B cell (primary cell): ENCODE results near the gene KRTAP4-7. TPM values are rescaled to one million over a fixed set of nuclear protein-coding genes. Genes with fewer than 3 reads are reported as not detected.

Experiments
- ATAC-seq: fragments of 200-7000 bp; cut with Tn5 transposase; one replicate; pipeline ENCODE4 v1.10.0; 2021; ENCODE audit warnings: low read depth, mild to moderate bottlenecking, moderate number of reproducible peaks, moderate library complexity
- CTCF ChIA-PET: fragments of 350-600 bp; sonication (Branson Sonifier 250); formaldehyde crosslinking; loops from one replicate; lab custom pipeline; 2021; ENCODE audit warnings: antibody characterized with exemption, inconsistent platforms; lab: Charles Lee
- POLR2A ChIA-PET: fragments of 350-600 bp; sonication (Branson Sonifier 250); formaldehyde crosslinking; loops from one replicate; lab custom pipeline; 2021; ENCODE audit warnings: antibody characterized with exemption; lab: Charles Lee
- DNase-seq: peaks from one replicate; pipeline ENCODE4 v3.0.0; 2013
- H2AFZ ChIP-seq: 2 replicates; pipeline ENCODE4 v1.6.1; 2012; ENCODE audit warnings: mild to moderate bottlenecking, low read depth, low read length; ENCODE audit not compliant: insufficient read depth, poor library complexity, severe bottlenecking
- H3K27ac ChIP-seq, 2 donors: 1 replicate in 1 of 2; 2 replicates in 1 of 2; pipeline ENCODE4 v1.5.1; 2012 to 2013; ENCODE audit warnings: low read length in 2 of 2, mild to moderate bottlenecking in 2 of 2, moderate library complexity in 1 of 2
- H3K27me3 ChIP-seq, 4 experiments: fragments of 200-600 bp in 1 of 4; sonication (generic) in 1 of 4; replicated peaks in 1 of 4; 1 replicate in 2 of 4; 2 replicates in 2 of 4; pipeline versions ENCODE4 v1.6.1 to v1.7.0; 2013 to 2016; ENCODE audit warnings: low read length in 3 of 4, mild to moderate bottlenecking in 2 of 4, mixed read lengths in 1 of 4, moderate library complexity in 1 of 4; ENCODE audit not compliant: insufficient read depth in 4 of 4, control insufficient read depth in 3 of 4; ENCODE audit errors: control extremely low read depth in 1 of 4
- H3K36me3 ChIP-seq, 2 experiments: replicated peaks in 1 of 2; 1 replicate in 1 of 2; 2 replicates in 1 of 2; pipeline versions ENCODE4 v1.6.1 to v1.7.1; 2013; ENCODE audit warnings: low read length in 1 of 2; ENCODE audit not compliant: insufficient read depth in 2 of 2, control insufficient read depth in 1 of 2; ENCODE audit errors: control extremely low read depth in 1 of 2, extremely low read depth in 1 of 2
- H3K4me1 ChIP-seq, 2 donors: fragments of 200-600 bp in 1 of 2; sonication (generic) in 1 of 2; 1 replicate in 1 of 2; 2 replicates in 1 of 2; pipeline versions ENCODE4 v1.5.1 to v1.6.1; 2013 to 2017; ENCODE audit warnings: low read length in 2 of 2; ENCODE audit not compliant: control insufficient read depth in 2 of 2, insufficient read depth in 2 of 2
- H3K4me2 ChIP-seq: replicated peaks from 2 replicates; pipeline ENCODE3; 2012; ENCODE audit warnings: mild to moderate bottlenecking, low read depth, low read length; ENCODE audit not compliant: poor library complexity, severe bottlenecking
- H3K4me3 ChIP-seq, 5 experiments: fragments of 200-600 bp in 1 of 5; sonication (generic) in 1 of 5; 1 replicate in 3 of 5; 2 replicates in 2 of 5; pipeline versions ENCODE4 v1.5.1 to v1.7.0; 2011 to 2016; ENCODE audit warnings: low read length in 4 of 5, mild to moderate bottlenecking in 4 of 5, low read depth in 2 of 5, control low read depth in 1 of 5, moderate library complexity in 1 of 5; ENCODE audit not compliant: insufficient read depth in 1 of 5; ENCODE audit errors: control extremely low read depth in 1 of 5, extremely low read depth in 1 of 5
- H3K79me2 ChIP-seq: fragments of 200-600 bp; sonication (generic); one replicate; pipeline ENCODE4 v1.6.0; 2016; ENCODE audit warnings: low read length; ENCODE audit not compliant: control insufficient read depth, insufficient read depth
- H3K9ac ChIP-seq: fragments of 200-600 bp; sonication (generic); 2 replicates; pipeline ENCODE4 v1.6.1; 2017; ENCODE audit warnings: mild to moderate bottlenecking, low read length, moderate library complexity
- H3K9me3 ChIP-seq, 3 donors: one replicate each; pipeline versions ENCODE4 v1.6.1 to v1.7.1; 2013; ENCODE audit warnings: low read length in 2 of 3; ENCODE audit not compliant: control insufficient read depth in 2 of 3, insufficient read depth in 1 of 3; ENCODE audit errors: control extremely low read depth in 1 of 3
- H4K20me1 ChIP-seq: 2 replicates; pipeline ENCODE4 v1.6.0; 2012; ENCODE audit warnings: mild to moderate bottlenecking, low read length; ENCODE audit not compliant: insufficient read depth, control insufficient read depth, poor library complexity, severe bottlenecking
- H3K27ac Mint-ChIP-seq: one replicate; pipeline ENCODE4 v1.8.0; 2021; ENCODE audit warnings: mixed read lengths
- H3K27me3 Mint-ChIP-seq: one replicate; pipeline ENCODE4 v1.8.0; 2021; ENCODE audit warnings: mixed read lengths
- H3K4me1 Mint-ChIP-seq: one replicate; pipeline ENCODE4 v1.8.0; 2021; ENCODE audit warnings: mixed read lengths
- H3K4me3 Mint-ChIP-seq: one replicate; pipeline ENCODE4 v1.8.0; 2021; ENCODE audit warnings: mixed read lengths
- H3K9me3 Mint-ChIP-seq: one replicate; pipeline ENCODE4 v1.8.0; 2022; ENCODE audit warnings: mixed read lengths; ENCODE audit not compliant: insufficient read depth
- EZH2 ChIP-seq: IDR thresholded peaks from 2 replicates; pipeline ENCODE4 v1.6.1; 2012; ENCODE audit warnings: borderline replicate concordance, low read depth, mild to moderate bottlenecking, moderate library complexity, low read length; ENCODE audit not compliant: insufficient read depth, poor library complexity, severe bottlenecking
- WGBS: methylation state at CpG from one replicate; pipeline ENCODE4 v1.1.5; 2013; ENCODE audit warnings: missing lambda C conversion rate; ENCODE audit not compliant: insufficient coverage; 5-methylcytosine and 5-hydroxymethylcytosine counted together
- intact Hi-C: fragments of 100-400 bp; cut with micrococcal nuclease; formaldehyde crosslinking; loops from one replicate; pipeline ENCODE4 v1.10.0; 2022
- polyA plus RNA-seq: library from polyadenylated mRNA; depleted of rRNA; stranded (reverse); fragments of >200 nt; gene quantifications from 2 replicates; pipeline ENCODE4 v1.2.3, GENCODE V29; 2012
- total RNA-seq, 2 donors: library from RNA; stranded (reverse); fragments of 120-200 nt in 1 of 2; gene quantifications; 1 replicate in 1 of 2; 2 replicates in 1 of 2; pipeline versions ENCODE4 v1.2.3 to v1.2.4, GENCODE V29; 2013 to 2022
- TF ChIP-seq, protein P1 (sequence below): fragments of 200-600 bp; IDR thresholded peaks from one replicate; pipeline ENCODE4 v1.8.0; 2022; ENCODE audit warnings: antibody characterized with exemption, mild to moderate bottlenecking

The KRTAP4-7 gene
- total and polyA plus RNA-seq, 2 donors (not counting 1 experiment from before 2014, with no cell fraction given) = not detected

DNA sequence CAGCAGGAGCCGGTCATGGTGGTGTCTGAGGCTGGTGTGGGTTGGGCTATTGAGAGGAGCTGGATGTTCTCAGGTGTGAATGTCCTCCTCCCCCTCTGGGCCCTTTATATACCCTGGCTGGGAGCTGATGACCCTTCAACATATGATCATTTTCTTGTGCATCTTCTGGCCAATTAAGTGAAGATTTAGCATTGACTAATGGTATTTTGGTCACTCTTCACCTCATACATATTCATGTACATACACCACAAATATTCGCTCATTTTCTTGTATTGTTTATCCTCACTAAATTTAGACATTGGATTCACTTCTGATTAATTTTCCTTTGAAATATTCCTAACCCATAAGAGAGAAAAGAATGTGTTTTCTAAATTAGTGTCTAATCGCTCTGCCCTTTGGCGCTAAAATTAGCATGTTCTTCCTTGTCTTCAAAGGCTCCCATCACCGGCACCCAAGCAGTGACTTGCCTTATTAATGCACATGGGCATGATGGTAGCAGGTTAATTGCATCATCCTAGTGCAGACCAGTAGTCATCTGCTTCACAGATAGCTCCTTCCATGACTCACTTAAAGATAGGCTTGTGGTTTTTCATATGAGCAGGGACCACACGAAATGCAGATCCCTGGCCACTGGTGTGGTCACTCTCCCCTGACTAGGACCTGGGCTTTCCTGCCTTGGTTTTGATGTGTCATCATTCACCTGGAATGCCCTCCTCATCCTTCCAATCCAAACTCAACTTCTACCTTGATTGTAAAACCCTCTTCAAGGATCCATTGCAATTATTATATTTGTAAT, 17.9 kb upstream of the KRTAP4-7 start, which contains the start of gene KRTAP2-4:
Gene KRTAP2-4 (minus strand): TSS at position 51 of the 796 bp plus-strand sequence. CDS start 34 bp downstream, at position 17.
- DNase-seq (no peak), ATAC-seq (no peak)
- no peak within 1 kb of the TSS for H2AFZ ChIP-seq
- WGBS = 83% methylated on average over 2 of the region's 6 CpGs
- H3K27ac ChIP-seq = no peak within 1 kb of the TSS
- no peaks in the 10 kb centered on the region for H4K20me1 ChIP-seq
- H3K9ac ChIP-seq = no peak within 1 kb of the TSS
- Mint-ChIP-seq H3K4me3 (no peak within 1 kb of the TSS), H3K9me3 (no peaks in the 10 kb centered on the region), H3K27ac (no peak within 1 kb of the TSS), H3K4me1 (no peaks in the 10 kb centered on the region), H3K27me3 (peaks cover 19% of the 10 kb centered on the region)
- no peaks in the 10 kb centered on the region for H3K36me3 ChIP-seq
- H3K4me3 ChIP-seq = no peak within 1 kb of the TSS
- no peaks in the 10 kb centered on the region for H3K9me3 ChIP-seq
- H3K79me2 ChIP-seq = no peaks in the 10 kb centered on the region
- ChIA-PET POLR2A (no interaction called here), CTCF (no interaction called here)
- peaks cover 0 to 6% (median 2%) of the 10 kb centered on the region in 4 experiments for H3K27me3 ChIP-seq
- H3K4me1 ChIP-seq = no peaks in the 10 kb centered on the region
- H3K4me2 ChIP-seq = no peak within 1 kb of the TSS
- no peak for TF ChIP-seq EZH2
- TF ChIP-seq, protein P1, sequence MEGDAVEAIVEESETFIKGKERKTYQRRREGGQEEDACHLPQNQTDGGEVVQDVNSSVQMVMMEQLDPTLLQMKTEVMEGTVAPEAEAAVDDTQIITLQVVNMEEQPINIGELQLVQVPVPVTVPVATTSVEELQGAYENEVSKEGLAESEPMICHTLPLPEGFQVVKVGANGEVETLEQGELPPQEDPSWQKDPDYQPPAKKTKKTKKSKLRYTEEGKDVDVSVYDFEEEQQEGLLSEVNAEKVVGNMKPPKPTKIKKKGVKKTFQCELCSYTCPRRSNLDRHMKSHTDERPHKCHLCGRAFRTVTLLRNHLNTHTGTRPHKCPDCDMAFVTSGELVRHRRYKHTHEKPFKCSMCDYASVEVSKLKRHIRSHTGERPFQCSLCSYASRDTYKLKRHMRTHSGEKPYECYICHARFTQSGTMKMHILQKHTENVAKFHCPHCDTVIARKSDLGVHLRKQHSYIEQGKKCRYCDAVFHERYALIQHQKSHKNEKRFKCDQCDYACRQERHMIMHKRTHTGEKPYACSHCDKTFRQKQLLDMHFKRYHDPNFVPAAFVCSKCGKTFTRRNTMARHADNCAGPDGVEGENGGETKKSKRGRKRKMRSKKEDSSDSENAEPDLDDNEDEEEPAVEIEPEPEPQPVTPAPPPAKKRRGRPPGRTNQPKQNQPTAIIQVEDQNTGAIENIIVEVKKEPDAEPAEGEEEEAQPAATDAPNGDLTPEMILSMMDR = no peak
- intact Hi-C loops = no loop called here

DNA sequence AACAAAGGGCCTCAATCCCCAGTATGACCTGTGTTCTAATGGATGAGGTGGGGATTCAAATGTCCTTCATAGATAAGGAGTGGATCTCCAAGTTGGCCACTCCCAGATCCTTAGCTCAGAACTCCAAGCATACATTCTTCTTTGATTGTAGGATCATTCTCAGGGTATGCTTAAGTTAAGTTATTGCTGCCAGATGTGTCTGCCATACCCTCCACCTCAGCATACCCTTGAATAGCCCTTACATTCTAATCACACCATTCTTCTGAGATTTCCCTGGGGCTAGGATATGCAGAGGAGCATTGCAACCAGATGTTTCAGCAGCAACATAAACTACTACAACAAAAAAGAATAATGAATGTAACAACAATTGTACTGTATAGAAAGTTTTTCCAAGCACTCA, 16.7 kb upstream of the KRTAP4-7 start:
- H3K4me2 ChIP-seq = no peak overlapping the region
- peaks cover 14% of the 10 kb centered on the region for H3K27me3 Mint-ChIP-seq

More for the DNA sequence above, 16.7 kb upstream of the KRTAP4-7 start:
- intact Hi-C loops = no loop called here
- Histone ChIP-seq H4K20me1 (no peaks in the 10 kb centered on the region), H3K9ac (no peak overlapping the region), H3K36me3 (no peaks in the 10 kb centered on the region), H3K9me3 (no peaks in the 10 kb centered on the region), H3K4me1 (no peaks in the 10 kb centered on the region), H3K79me2 (no peaks in the 10 kb centered on the region), H3K27me3 (peaks cover 0 to 4% (median 0%) of the 10 kb centered on the region in 4 experiments), H3K27ac (no peak overlapping the region), H3K4me3 (no peak overlapping the region), H2AFZ (no peak overlapping the region)
- H3K27ac Mint-ChIP-seq = no peak overlapping the region
- H3K9me3 Mint-ChIP-seq = no peaks in the 10 kb centered on the region
- CTCF ChIA-PET = no interaction called here
- DNase-seq (no peak), ATAC-seq (no peak)
- POLR2A ChIA-PET = no interaction called here
- no peaks in the 10 kb centered on the region for H3K4me1 Mint-ChIP-seq
- no peak for TF ChIP-seq EZH2
- TF ChIP-seq, protein P1 = no peak
- H3K4me3 Mint-ChIP-seq = no peak overlapping the region
